Neural cell (in vitro differentiated cells): Measurements from ENCODE around the gene LPAR3. TPM values are rescaled to one million over a fixed set of nuclear protein-coding genes. Genes with fewer than 3 reads are reported as not detected.

Experiments used
- H2AFZ ChIP-seq: fragments of 200-600, 300-800 bp; sonication (generic), shearing (Covaris generic); 2 replicates; pipeline ENCODE4 v1.6.0; 2014; ENCODE audit warnings: low read depth, mild to moderate bottlenecking, antibody characterized with exemption, low read length, moderate library complexity
- H3F3A ChIP-seq: fragments of 200-600 bp; shearing (Covaris generic); 2 replicates; pipeline ENCODE4 v1.6.1; 2016; ENCODE audit warnings: mild to moderate bottlenecking, moderate library complexity, mixed read lengths, antibody characterized with exemption, low read length; ENCODE audit not compliant: insufficient read depth, poor library complexity, severe bottlenecking
- H3K27ac ChIP-seq: fragments of 200-600, 300-800 bp; sonication (generic), shearing (Covaris generic); 2 replicates; pipeline ENCODE4 v1.5.1; 2014; ENCODE audit warnings: mild to moderate bottlenecking, low read length, moderate library complexity
- H3K27me3 ChIP-seq: fragments of 300-800, 200-600 bp; sonication (generic), shearing (Covaris generic); 2 replicates; pipeline ENCODE4 v1.6.0; 2014; ENCODE audit warnings: mild to moderate bottlenecking, low read depth, low read length, moderate library complexity; ENCODE audit not compliant: insufficient read depth
- H3K36me3 ChIP-seq: fragments of 300-800, 200-600 bp; sonication (generic), shearing (Covaris generic); 2 replicates; pipeline ENCODE4 v1.5.1; 2014; ENCODE audit warnings: mild to moderate bottlenecking, antibody characterized with exemption, low read length, moderate library complexity; ENCODE audit not compliant: insufficient read depth
- H3K4me2 ChIP-seq: fragments of 300-800, 200-600 bp; sonication (generic), shearing (Covaris generic); 2 replicates; pipeline ENCODE4 v1.6.0; 2014; ENCODE audit warnings: mild to moderate bottlenecking, low read length
- H3K4me3 ChIP-seq: fragments of 300-800, 200-600 bp; sonication (generic), shearing (Covaris generic); 2 replicates; pipeline ENCODE4 v1.5.1; 2014; ENCODE audit warnings: mild to moderate bottlenecking, low read length, moderate library complexity
- H3K79me2 ChIP-seq: fragments of 200-600 bp; shearing (Covaris generic); replicated peaks from 2 replicates; pipeline ENCODE4 v1.6.0; 2014; ENCODE audit warnings: mild to moderate bottlenecking, low read length, moderate library complexity; ENCODE audit not compliant: insufficient read depth
- H3K9ac ChIP-seq: fragments of 300-800, 200-600 bp; sonication (generic), shearing (Covaris generic); 2 replicates; pipeline ENCODE4 v1.6.1; 2016; ENCODE audit warnings: mild to moderate bottlenecking, low read length, mixed read lengths
- H3K9me2 ChIP-seq: fragments of 200-600 bp; shearing (Covaris generic); 2 replicates; pipeline ENCODE4 v1.6.1; 2016; ENCODE audit warnings: mild to moderate bottlenecking, low read length, mixed read lengths; ENCODE audit not compliant: insufficient read depth
- H3K9me3 ChIP-seq: fragments of 200-600, 300-800 bp; sonication (generic), shearing (Covaris generic); 2 replicates; pipeline ENCODE4 v1.6.1; 2016; ENCODE audit warnings: mild to moderate bottlenecking, mixed run types, low read length, moderate library complexity, mixed read lengths
- H4K20me1 ChIP-seq: fragments of 200-600 bp; shearing (Covaris generic); 2 replicates; pipeline ENCODE4 v1.6.1; 2016; ENCODE audit warnings: mild to moderate bottlenecking, mixed run types; ENCODE audit not compliant: insufficient read depth
- CTCF ChIP-seq: fragments of 450-650 bp; IDR thresholded peaks from 2 replicates; pipeline ENCODE4 v1.5.1; 2014; ENCODE audit warnings: antibody characterized with exemption, mild to moderate bottlenecking, moderate library complexity; ENCODE audit not compliant: poor library complexity, severe bottlenecking
- EP300 ChIP-seq: fragments of 450-650 bp; conservative IDR thresholded peaks from 2 replicates; pipeline ENCODE4 v1.6.1; 2014; ENCODE audit warnings: antibody characterized with exemption, mild to moderate bottlenecking, moderate library complexity; ENCODE audit not compliant: poor library complexity, severe bottlenecking
- EZH2 ChIP-seq: fragments of 200-600, 300-800 bp; shearing (Covaris generic), sonication (generic); IDR thresholded peaks from 2 replicates; pipeline ENCODE4 v1.6.1; 2014; ENCODE audit warnings: antibody characterized with exemption, low read length, borderline replicate concordance, mild to moderate bottlenecking; ENCODE audit not compliant: insufficient read depth, poor library complexity, severe bottlenecking
- MXI1 ChIP-seq: fragments of 450-650 bp; conservative IDR thresholded peaks from 2 replicates; pipeline ENCODE4 v1.6.1; 2014; ENCODE audit warnings: antibody characterized with exemption, mild to moderate bottlenecking; ENCODE audit not compliant: poor library complexity, severe bottlenecking
- POLR2AphosphoS5 ChIP-seq: IDR thresholded peaks from 2 replicates; pipeline ENCODE4 v1.6.1; 2012
- RAD21 ChIP-seq: fragments of 450-650 bp; conservative IDR thresholded peaks from 2 replicates; pipeline ENCODE4 v1.6.1; 2014; ENCODE audit warnings: antibody characterized with exemption, mild to moderate bottlenecking, moderate library complexity
- REST ChIP-seq: IDR thresholded peaks from 2 replicates; pipeline ENCODE4 v1.6.1; 2012; ENCODE audit warnings: borderline replicate concordance
- SMC3 ChIP-seq: fragments of 450-650 bp; conservative IDR thresholded peaks from 2 replicates; pipeline ENCODE4 v1.6.1; 2014; ENCODE audit warnings: antibody characterized with exemption, mild to moderate bottlenecking, moderate library complexity; ENCODE audit not compliant: poor library complexity
- TAF1 ChIP-seq: IDR thresholded peaks from 2 replicates; pipeline ENCODE4 v1.6.1; 2012; ENCODE audit warnings: low read depth
- polyA plus RNA-seq: library from polyadenylated mRNA; depleted of rRNA; stranded (reverse); fragments of >200 nt; gene quantifications from 2 replicates; pipeline ENCODE4 v1.2.3, GENCODE V29; 2014

The LPAR3 gene
- polyA plus RNA-seq, 1 donor from 2014 or later, result not detected

- no peaks in the 10 kb centered on the region for H3K36me3 ChIP-seq
- H3K4me3 ChIP-seq, result no peak overlapping the region
- no peak overlapping the region for H3K27ac ChIP-seq
- H3K9me3 ChIP-seq, result no peaks in the 10 kb centered on the region
- no peak overlapping the region for H3K4me2 ChIP-seq
- H4K20me1 ChIP-seq, result no peaks in the 10 kb centered on the region
- TF ChIP-seq RAD21, result no peak
- H3K79me2 ChIP-seq, result no peaks in the 10 kb centered on the region
- no peak overlapping the region for H2AFZ ChIP-seq
- H3F3A ChIP-seq, result no peaks in the 10 kb centered on the region
- no peaks in the 10 kb centered on the region for H3K27me3 ChIP-seq
- no peak overlapping the region for H3K9ac ChIP-seq
- no peaks in the 10 kb centered on the region for H3K9me2 ChIP-seq
Observed at GRCh38 chr1:84870591-84870990, 22.4 kb downstream of the LPAR3 start.

GRCh38 chr1:84869720-84870119, 23.3 kb downstream of the LPAR3 start:
- Histone ChIP-seq H3K36me3 (no peaks in the 10 kb centered on the region), H4K20me1 (no peaks in the 10 kb centered on the region), H3K27ac (no peak overlapping the region), H2AFZ (no peak overlapping the region), H3K9ac (no peak overlapping the region), H3K9me3 (no peaks in the 10 kb centered on the region), H3K9me2 (no peaks in the 10 kb centered on the region), H3K4me3 (no peak overlapping the region), H3F3A (no peaks in the 10 kb centered on the region), H3K4me2 (no peak overlapping the region), H3K79me2 (no peaks in the 10 kb centered on the region), H3K27me3 (no peaks in the 10 kb centered on the region)
- TF ChIP-seq RAD21, result no peak
- no peak for TF ChIP-seq REST
- TF ChIP-seq SMC3, result no peak
- no peak for TF ChIP-seq EP300
- TF ChIP-seq CTCF, result no peak
- no peak for TF ChIP-seq MXI1

- no peaks in the 10 kb centered on the region for H3F3A ChIP-seq
- no peaks in the 10 kb centered on the region for H4K20me1 ChIP-seq
- no peaks in the 10 kb centered on the region for H3K9me3 ChIP-seq
- H3K79me2 ChIP-seq, result no peaks in the 10 kb centered on the region
- H3K36me3 ChIP-seq, result no peaks in the 10 kb centered on the region
- no peak overlapping the region for H3K27ac ChIP-seq
- no peak overlapping the region for H3K4me3 ChIP-seq
- no peak overlapping the region for H3K9ac ChIP-seq
- H3K9me2 ChIP-seq, result no peaks in the 10 kb centered on the region
- no peak overlapping the region for H2AFZ ChIP-seq
- H3K4me2 ChIP-seq, result no peak overlapping the region
- TF ChIP-seq TAF1 (no peak), EP300 (no peak), MXI1 (no peak), SMC3 (no peak), POLR2AphosphoS5 (no peak), CTCF (no peak), RAD21 (no peak), EZH2 (no peak), REST (no peak)
- H3K27me3 ChIP-seq, result no peaks in the 10 kb centered on the region
Observed at GRCh38 chr1:84862810-84863251, 30.2 kb downstream of the LPAR3 start.
